HFF-Myc (cell line): ENCODE data around the gene BRPF3.

Experiments used
- DNase-seq: peaks from one replicate; pipeline ENCODE4 v3.0.0-alpha.2; 2011; ENCODE audit warnings: low read depth; ENCODE audit errors: extremely low read depth
- H3K4me3 ChIP-seq: replicated peaks from 2 replicates; pipeline ENCODE4 v1.5.1; 2011; ENCODE audit warnings: low read depth, mild to moderate bottlenecking, control low read depth, low read length
- CTCF ChIP-seq: IDR thresholded peaks from 2 replicates; pipeline ENCODE4 v1.5.1; 2012; ENCODE audit warnings: mild to moderate bottlenecking, low read depth, low read length, control low read depth; ENCODE audit errors: missing control alignments

The BRPF3 gene

DNA sequence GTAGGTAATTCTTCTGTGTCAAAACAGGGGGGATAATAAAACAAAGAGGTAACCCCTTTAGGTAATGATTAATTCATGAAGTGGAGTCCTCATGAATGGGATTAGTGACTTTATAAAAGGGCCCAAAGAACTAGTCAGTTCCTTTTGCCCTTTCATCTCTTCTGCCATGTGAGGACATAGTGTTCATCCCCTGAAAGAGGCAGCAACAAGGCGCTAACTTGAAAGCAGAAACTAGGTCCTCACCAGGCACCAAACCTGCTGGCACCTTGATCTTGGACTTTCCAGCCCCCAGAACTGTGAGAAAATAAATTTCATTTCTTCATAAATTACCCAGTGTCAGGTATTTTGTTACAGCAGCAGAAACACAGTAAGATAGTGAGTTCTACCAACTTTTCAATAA lies 16.4 kb upstream of the BRPF3 start:
- no peak overlapping the region for H3K4me3 ChIP-seq
- TF ChIP-seq CTCF: no peak
- no peak for DNase-seq

DNA sequence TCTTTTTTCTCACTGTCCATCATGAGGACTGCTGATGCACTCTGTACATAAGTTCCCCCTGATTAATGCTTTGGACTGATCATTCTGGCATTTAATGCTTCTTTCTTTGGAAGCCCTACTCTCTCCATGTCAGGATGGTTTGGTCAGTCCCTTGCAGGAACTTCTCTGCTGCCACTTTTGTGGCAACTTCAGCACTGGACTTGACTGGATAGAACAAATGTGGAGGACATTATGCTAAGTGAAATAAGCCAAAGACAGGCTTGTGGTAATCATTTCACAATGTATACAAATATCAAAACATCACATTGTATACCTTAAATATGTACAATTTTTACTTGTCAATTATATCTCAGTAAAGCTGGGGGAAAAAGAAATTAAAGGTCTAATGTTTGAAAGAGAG lies 12.2 kb upstream of the BRPF3 start:
- TF ChIP-seq CTCF: no peak
- no peak for DNase-seq
- no peak overlapping the region for H3K4me3 ChIP-seq

DNA sequence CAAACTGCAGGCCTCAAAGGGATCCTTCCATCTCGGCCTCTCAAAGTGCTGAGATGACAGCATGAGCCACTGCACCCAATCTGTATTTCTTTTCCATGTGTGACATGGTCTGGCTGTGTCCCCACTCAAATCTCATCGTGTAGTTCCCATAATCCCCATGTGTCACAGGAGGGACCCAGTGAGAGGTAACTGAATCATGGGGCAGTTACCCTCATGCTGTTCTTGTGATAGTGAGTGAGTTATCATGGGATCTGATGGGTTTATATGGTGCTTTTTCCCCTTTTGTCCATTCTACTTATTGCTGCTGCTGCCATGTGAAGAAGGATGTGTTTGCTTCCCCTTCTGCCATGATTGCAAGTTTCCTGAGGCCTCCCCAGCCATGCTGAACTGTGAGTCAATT lies 10.3 kb upstream of the BRPF3 start:
- DNase-seq: no peak
- TF ChIP-seq CTCF: no peak
- H3K4me3 ChIP-seq: no peak overlapping the region

- no peak overlapping the region for H3K4me3 ChIP-seq
- TF ChIP-seq CTCF: no peak
- DNase-seq: no peak
Observed at GRCh38 chr6:36187446-36187845, 9.1 kb upstream of the BRPF3 start.

GRCh38 chr6:36195471-36196112 lies 952 bp upstream of the BRPF3 start:
- peak overlapping the region; percentile 52 for H3K4me3 ChIP-seq
- TF ChIP-seq CTCF: no peak
- DNase-seq: no peak

GRCh38 chr6:36196880-36197548 lies 470 bp downstream of the BRPF3 start:
- no peak for TF ChIP-seq CTCF
- peak overlapping the region; percentile 52 for H3K4me3 ChIP-seq
- DNase-seq: peak; percentile 88
